ENCODE results near the gene ITPR1.

DNA sequence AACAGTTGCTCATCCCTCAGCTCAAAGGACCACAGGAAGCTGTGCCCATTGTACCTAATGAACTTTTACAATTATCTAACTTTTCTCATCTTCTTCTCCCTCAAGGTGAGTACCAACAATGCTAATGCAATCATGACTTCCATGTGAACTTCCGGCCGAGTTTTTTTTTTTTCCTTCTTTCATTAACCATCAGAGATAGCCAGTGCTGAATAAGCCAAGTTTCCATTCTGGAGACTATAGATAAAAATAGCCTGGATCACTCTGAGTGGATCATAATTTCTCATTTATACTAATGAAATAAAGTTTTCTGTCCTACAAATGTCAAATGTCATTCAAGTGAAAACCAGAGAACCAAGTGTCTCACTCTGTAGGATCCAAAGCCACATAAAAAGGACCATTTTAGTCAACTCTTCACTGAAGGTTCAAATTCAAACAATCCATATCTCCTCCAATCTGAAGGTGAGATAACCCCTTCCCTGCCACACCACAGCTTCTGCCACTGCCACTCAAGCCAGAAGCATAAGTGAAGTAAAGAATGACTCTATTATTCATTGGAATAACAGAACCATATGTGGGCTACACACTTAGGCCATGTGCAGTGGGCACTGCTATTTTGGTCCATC is 31.6 kb upstream of the ITPR1 start:
- TF ChIP-seq, protein P1, sequence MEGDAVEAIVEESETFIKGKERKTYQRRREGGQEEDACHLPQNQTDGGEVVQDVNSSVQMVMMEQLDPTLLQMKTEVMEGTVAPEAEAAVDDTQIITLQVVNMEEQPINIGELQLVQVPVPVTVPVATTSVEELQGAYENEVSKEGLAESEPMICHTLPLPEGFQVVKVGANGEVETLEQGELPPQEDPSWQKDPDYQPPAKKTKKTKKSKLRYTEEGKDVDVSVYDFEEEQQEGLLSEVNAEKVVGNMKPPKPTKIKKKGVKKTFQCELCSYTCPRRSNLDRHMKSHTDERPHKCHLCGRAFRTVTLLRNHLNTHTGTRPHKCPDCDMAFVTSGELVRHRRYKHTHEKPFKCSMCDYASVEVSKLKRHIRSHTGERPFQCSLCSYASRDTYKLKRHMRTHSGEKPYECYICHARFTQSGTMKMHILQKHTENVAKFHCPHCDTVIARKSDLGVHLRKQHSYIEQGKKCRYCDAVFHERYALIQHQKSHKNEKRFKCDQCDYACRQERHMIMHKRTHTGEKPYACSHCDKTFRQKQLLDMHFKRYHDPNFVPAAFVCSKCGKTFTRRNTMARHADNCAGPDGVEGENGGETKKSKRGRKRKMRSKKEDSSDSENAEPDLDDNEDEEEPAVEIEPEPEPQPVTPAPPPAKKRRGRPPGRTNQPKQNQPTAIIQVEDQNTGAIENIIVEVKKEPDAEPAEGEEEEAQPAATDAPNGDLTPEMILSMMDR (IDR thresholded peaks at IDR 0.05; ENCODE audit: low read depth, low read length, missing input control), result no peak
- TF ChIP-seq, protein P2, sequence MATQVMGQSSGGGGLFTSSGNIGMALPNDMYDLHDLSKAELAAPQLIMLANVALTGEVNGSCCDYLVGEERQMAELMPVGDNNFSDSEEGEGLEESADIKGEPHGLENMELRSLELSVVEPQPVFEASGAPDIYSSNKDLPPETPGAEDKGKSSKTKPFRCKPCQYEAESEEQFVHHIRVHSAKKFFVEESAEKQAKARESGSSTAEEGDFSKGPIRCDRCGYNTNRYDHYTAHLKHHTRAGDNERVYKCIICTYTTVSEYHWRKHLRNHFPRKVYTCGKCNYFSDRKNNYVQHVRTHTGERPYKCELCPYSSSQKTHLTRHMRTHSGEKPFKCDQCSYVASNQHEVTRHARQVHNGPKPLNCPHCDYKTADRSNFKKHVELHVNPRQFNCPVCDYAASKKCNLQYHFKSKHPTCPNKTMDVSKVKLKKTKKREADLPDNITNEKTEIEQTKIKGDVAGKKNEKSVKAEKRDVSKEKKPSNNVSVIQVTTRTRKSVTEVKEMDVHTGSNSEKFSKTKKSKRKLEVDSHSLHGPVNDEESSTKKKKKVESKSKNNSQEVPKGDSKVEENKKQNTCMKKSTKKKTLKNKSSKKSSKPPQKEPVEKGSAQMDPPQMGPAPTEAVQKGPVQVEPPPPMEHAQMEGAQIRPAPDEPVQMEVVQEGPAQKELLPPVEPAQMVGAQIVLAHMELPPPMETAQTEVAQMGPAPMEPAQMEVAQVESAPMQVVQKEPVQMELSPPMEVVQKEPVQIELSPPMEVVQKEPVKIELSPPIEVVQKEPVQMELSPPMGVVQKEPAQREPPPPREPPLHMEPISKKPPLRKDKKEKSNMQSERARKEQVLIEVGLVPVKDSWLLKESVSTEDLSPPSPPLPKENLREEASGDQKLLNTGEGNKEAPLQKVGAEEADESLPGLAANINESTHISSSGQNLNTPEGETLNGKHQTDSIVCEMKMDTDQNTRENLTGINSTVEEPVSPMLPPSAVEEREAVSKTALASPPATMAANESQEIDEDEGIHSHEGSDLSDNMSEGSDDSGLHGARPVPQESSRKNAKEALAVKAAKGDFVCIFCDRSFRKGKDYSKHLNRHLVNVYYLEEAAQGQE (IDR thresholded peaks at IDR 0.05), result no peak
- TF ChIP-seq, protein P3, sequence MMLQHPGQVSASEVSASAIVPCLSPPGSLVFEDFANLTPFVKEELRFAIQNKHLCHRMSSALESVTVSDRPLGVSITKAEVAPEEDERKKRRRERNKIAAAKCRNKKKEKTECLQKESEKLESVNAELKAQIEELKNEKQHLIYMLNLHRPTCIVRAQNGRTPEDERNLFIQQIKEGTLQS (IDR thresholded peaks at IDR 0.05), result no peak
- TF ChIP-seq, protein P4, sequence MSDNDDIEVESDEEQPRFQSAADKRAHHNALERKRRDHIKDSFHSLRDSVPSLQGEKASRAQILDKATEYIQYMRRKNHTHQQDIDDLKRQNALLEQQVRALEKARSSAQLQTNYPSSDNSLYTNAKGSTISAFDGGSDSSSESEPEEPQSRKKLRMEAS (IDR thresholded peaks at IDR 0.05), result no peak
- TF ChIP-seq, protein P5, sequence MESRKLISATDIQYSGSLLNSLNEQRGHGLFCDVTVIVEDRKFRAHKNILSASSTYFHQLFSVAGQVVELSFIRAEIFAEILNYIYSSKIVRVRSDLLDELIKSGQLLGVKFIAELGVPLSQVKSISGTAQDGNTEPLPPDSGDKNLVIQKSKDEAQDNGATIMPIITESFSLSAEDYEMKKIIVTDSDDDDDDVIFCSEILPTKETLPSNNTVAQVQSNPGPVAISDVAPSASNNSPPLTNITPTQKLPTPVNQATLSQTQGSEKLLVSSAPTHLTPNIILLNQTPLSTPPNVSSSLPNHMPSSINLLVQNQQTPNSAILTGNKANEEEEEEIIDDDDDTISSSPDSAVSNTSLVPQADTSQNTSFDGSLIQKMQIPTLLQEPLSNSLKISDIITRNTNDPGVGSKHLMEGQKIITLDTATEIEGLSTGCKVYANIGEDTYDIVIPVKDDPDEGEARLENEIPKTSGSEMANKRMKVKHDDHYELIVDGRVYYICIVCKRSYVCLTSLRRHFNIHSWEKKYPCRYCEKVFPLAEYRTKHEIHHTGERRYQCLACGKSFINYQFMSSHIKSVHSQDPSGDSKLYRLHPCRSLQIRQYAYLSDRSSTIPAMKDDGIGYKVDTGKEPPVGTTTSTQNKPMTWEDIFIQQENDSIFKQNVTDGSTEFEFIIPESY (IDR thresholded peaks at IDR 0.05), result no peak
- TF ChIP-seq SP1 (IDR thresholded peaks at IDR 0.05), result no peak
- no peak for TF ChIP-seq RAD21 (IDR thresholded peaks at IDR 0.05)
- TF ChIP-seq YY1 (IDR thresholded peaks at IDR 0.05), result no peak
- no peak for TF ChIP-seq NR2F2 (IDR thresholded peaks at IDR 0.05)
- no peak for TF ChIP-seq EGR1 (IDR thresholded peaks at IDR 0.05; ENCODE audit: low read depth in 2 of 2)
- TF ChIP-seq HNF4A (conservative IDR thresholded peaks at IDR 0.05), result no peak
